ENCODE measurements around the gene CPXM1.

Gene CPXM1

DNA sequence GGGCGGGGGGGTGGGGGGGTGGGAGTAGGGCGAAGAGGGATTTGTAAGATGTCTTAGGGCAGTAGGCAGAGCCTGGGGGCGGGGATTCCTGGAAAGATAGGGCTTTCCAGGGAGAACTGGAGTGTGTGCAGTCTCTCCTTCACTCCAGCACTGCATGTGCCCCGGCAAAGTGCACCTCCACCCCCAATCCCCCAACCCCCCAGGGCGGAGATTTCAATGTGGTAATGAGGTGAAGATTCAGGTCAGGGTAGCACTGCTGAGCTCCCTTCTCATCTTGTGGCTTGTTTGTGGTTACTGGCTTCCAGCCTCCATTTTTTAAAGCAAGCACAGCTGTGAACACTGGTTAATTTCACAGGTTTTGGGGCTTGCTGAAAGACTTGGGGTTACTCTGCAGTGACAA, 21.6 kb upstream of the CPXM1 start:
- no peak for DNase-seq (ENCODE audit: low read depth)
- no peak overlapping the region for H3K4me3 ChIP-seq (replicated peaks; ENCODE audit: low read depth, low read length)
- no peak for TF ChIP-seq CTCF (IDR thresholded peaks at IDR 0.05; ENCODE audit: low read length, missing control alignments)

- DNase-seq (ENCODE audit: low read depth): no peak
- TF ChIP-seq CTCF (IDR thresholded peaks at IDR 0.05; ENCODE audit: low read length, missing control alignments): no peak
- H3K4me3 ChIP-seq (replicated peaks; ENCODE audit: low read depth, low read length): no peak overlapping the region
These were observed 20.8 kb upstream of the CPXM1 start for GRCh38 chr20:2820896-2821869.

- no peak overlapping the region for H3K4me3 ChIP-seq (replicated peaks; ENCODE audit: low read depth, low read length)
- peak; percentile 76 for DNase-seq (ENCODE audit: low read depth)
- no peak for TF ChIP-seq CTCF (IDR thresholded peaks at IDR 0.05; ENCODE audit: low read length, missing control alignments)
These were observed 19.9 kb upstream of the CPXM1 start for GRCh38 chr20:2820084-2820895.

DNA sequence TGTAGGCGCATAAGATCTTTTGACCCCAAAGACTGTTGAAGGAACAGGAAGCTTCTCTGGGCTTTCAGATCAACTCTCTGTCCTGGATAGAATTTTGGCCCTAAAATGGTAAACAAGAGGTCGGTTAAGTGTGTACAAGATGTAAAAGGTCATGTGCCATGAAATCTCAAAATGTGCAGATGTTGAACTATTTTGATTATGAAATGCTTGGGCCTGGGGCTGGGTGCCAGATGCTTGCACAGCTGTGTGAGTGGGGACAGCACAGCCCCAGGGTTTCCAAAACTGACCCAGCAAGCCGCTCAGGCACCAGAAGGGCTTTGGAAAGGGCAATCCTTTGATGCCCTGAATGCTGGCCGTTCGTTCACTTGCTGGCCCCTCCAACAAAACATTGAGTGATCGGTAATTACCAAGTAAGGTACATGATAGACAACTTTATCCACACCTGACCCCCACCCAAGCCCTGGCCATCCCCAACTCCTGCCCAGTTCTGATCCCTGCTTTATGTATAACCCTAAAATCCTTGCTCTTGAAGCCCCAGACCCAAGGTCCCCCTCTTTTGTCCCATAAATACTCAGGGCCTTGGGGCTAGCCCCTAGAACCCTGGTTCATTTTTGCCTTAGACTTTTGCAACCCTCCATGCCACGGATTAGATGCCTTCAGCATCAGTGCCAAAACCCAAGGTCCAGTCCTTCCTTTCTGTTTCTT, 17.6 kb upstream of the CPXM1 start:
- H3K4me3 ChIP-seq (replicated peaks; ENCODE audit: low read depth, low read length): no peak overlapping the region
- TF ChIP-seq CTCF (IDR thresholded peaks at IDR 0.05; ENCODE audit: low read length, missing control alignments): no peak
- DNase-seq (ENCODE audit: low read depth): no peak

- TF ChIP-seq CTCF (IDR thresholded peaks at IDR 0.05; ENCODE audit: low read length, missing control alignments): no peak
- H3K4me3 ChIP-seq (replicated peaks; ENCODE audit: low read depth, low read length): no peak overlapping the region
- DNase-seq (ENCODE audit: low read depth): no peak
These were observed 16.9 kb upstream of the CPXM1 start for GRCh38 chr20:2817341-2817726.

- H3K4me3 ChIP-seq (replicated peaks; ENCODE audit: low read depth, low read length): no peak overlapping the region
- TF ChIP-seq CTCF (IDR thresholded peaks at IDR 0.05; ENCODE audit: low read length, missing control alignments): no peak
- no peak for DNase-seq (ENCODE audit: low read depth)
These were observed 16.3 kb upstream of the CPXM1 start for GRCh38 chr20:2816583-2817340.

Data from fibroblast of pulmonary artery (primary cell).